SK-N-SH (cell line): ENCODE measurements around the gene SLC29A1. TPM values are rescaled to one million over a fixed set of nuclear protein-coding genes. Genes with fewer than 3 reads are reported as not detected.

Experiments
- CTCF ChIA-PET: fragments of 300-600, 350-600 bp; formaldehyde crosslinking; extraction: SDS; loops from one replicate; lab custom pipeline; 2021; lab: Yijun Ruan, JAX
- POLR2A ChIA-PET: fragments of 350-600 bp; sonication (Branson Sonifier 250); formaldehyde crosslinking; extraction: SDS; loops from one replicate; lab custom pipeline; 2020; ENCODE audit warnings: antibody characterized with exemption, inconsistent platforms; lab: Yijun Ruan, JAX
- DNase-seq: peaks from one replicate; pipeline ENCODE4 v3.0.0; 2012
- H2AFZ ChIP-seq: fragments of 200-600 bp; sonication (generic); 2 replicates; pipeline ENCODE4 v1.8.1; 2016; ENCODE audit warnings: antibody characterized with exemption, mild to moderate bottlenecking, low read depth
- H3F3A ChIP-seq: fragments of 200-600 bp; sonication (generic); replicated peaks from 2 replicates; pipeline ENCODE3; 2016; ENCODE audit warnings: antibody characterized with exemption, mild to moderate bottlenecking; ENCODE audit not compliant: insufficient read depth
- H3K27ac ChIP-seq, 2 experiments: fragments of 200-500 bp in 1 of 2; fragments of 200-600 bp in 1 of 2; sonication (Bioruptor generic) in 1 of 2; sonication (generic), shearing (Covaris generic) in 1 of 2; 2 replicates each; pipeline versions ENCODE4 v1.5.1 to v1.6.1; 2014 to 2016; ENCODE audit warnings: low read depth in 2 of 2, inconsistent platforms in 1 of 2, low read length in 1 of 2, mild to moderate bottlenecking in 1 of 2, mixed read lengths in 1 of 2
- H3K27me3 ChIP-seq: fragments of 200-600 bp; sonication (generic), shearing (Covaris generic); 2 replicates; pipeline ENCODE4 v1.6.1; 2016; ENCODE audit warnings: mixed run types; ENCODE audit not compliant: insufficient read depth
- H3K36me3 ChIP-seq, 2 experiments: fragments of 200-500 bp in 1 of 2; fragments of 200-600 bp in 1 of 2; sonication (Bioruptor generic) in 1 of 2; sonication (generic) in 1 of 2; replicated peaks in 1 of 2; 2 replicates each; pipeline versions ENCODE3 to v1.5.1; 2014 to 2016; ENCODE audit warnings: low read length in 1 of 2, mild to moderate bottlenecking in 1 of 2; ENCODE audit not compliant: insufficient read depth in 2 of 2, control insufficient read depth in 1 of 2
- H3K4me1 ChIP-seq, 2 experiments: fragments of 200-500 bp in 1 of 2; fragments of 200-600 bp in 1 of 2; sonication (Bioruptor generic) in 1 of 2; sonication (generic), shearing (Covaris generic) in 1 of 2; 2 replicates each; pipeline versions ENCODE4 v1.5.1 to v1.6.1; 2014 to 2016; ENCODE audit warnings: low read depth in 1 of 2, low read length in 1 of 2, mixed run types in 1 of 2; ENCODE audit not compliant: insufficient read depth in 2 of 2, control insufficient read depth in 1 of 2
- H3K4me2 ChIP-seq: fragments of 200-600 bp; sonication (generic), shearing (Covaris generic); 2 replicates; pipeline ENCODE4 v1.6.1; 2017; ENCODE audit warnings: mixed run types
- H3K4me3 ChIP-seq, 2 experiments: fragments of 200-500 bp in 1 of 2; fragments of 200-600 bp in 1 of 2; sonication (Bioruptor generic) in 1 of 2; sonication (generic), shearing (Covaris generic) in 1 of 2; 2 replicates each; pipeline versions ENCODE4 v1.5.1 to v1.8.1; 2014 to 2016; ENCODE audit warnings: low read depth in 2 of 2, inconsistent platforms in 1 of 2, low read length in 1 of 2, mild to moderate bottlenecking in 1 of 2, mixed read lengths in 1 of 2, moderate library complexity in 1 of 2
- H3K79me2 ChIP-seq: fragments of 200-600 bp; sonication (generic); 2 replicates; pipeline ENCODE4 v1.8.1; 2017; ENCODE audit warnings: mild to moderate bottlenecking; ENCODE audit not compliant: insufficient read depth
- H3K9ac ChIP-seq: fragments of 200-600 bp; sonication (generic); 2 replicates; pipeline ENCODE4 v1.6.1; 2017; ENCODE audit warnings: mixed run types
- H3K9me2 ChIP-seq: fragments of 200-600 bp; sonication (generic); 2 replicates; pipeline ENCODE4 v1.6.1; 2017; ENCODE audit warnings: mixed run types
- H3K9me3 ChIP-seq: fragments of 200-600 bp; sonication (generic); 2 replicates; pipeline ENCODE4 v1.6.1; 2017; ENCODE audit warnings: mixed run types, mild to moderate bottlenecking, moderate library complexity
- H4K20me1 ChIP-seq: fragments of 200-600 bp; sonication (generic); 2 replicates; pipeline ENCODE4 v1.6.1; 2017; ENCODE audit warnings: mild to moderate bottlenecking, mixed run types; ENCODE audit not compliant: insufficient read depth
- CHD2 ChIP-seq: fragments of 150-350 bp; IDR thresholded peaks from 2 replicates; pipeline ENCODE4 v1.6.1; 2018; ENCODE audit warnings: low read length; ENCODE audit not compliant: partially characterized antibody
- FOSL2 ChIP-seq: IDR thresholded peaks from 2 replicates; pipeline ENCODE4 v1.4.0; 2012; ENCODE audit warnings: low read depth, mild to moderate bottlenecking, moderate library complexity, borderline replicate concordance
- FOXM1 ChIP-seq: IDR thresholded peaks from 2 replicates; pipeline ENCODE4 v1.4.0; 2012; ENCODE audit warnings: low read depth, mild to moderate bottlenecking
- GATA2 ChIP-seq: sonication (generic); formaldehyde crosslinking; IDR thresholded peaks from 2 replicates; pipeline ENCODE4 v1.5.0; 2020; ENCODE audit warnings: mild to moderate bottlenecking, missing genetic modification reagents
- TAF1 ChIP-seq: IDR thresholded peaks from 2 replicates; pipeline ENCODE4 v1.6.1; 2012; ENCODE audit warnings: low read depth, mild to moderate bottlenecking, low read length, moderate library complexity, borderline replicate concordance
- WGBS: methylation state at CpG from one replicate; pipeline ENCODE4 v1.1.6; 2017; ENCODE audit warnings: low lambda C conversion rate; 5-methylcytosine and 5-hydroxymethylcytosine counted together
- polyA plus RNA-seq, 3 experiments: library from polyadenylated mRNA; depleted of rRNA; stranded (reverse); fragments of >200 nt; gene quantifications; 2 replicates each; pipeline ENCODE4 v1.2.3, GENCODE V29; 2012

SLC29A1 gene
- polyA plus RNA-seq, 1 of the 3 experiments (the other 2 are of a cell fraction): 44.5 TPM

- peaks cover 3% of the 10 kb centered on the region for H3F3A ChIP-seq
- H3K27ac ChIP-seq: peak overlapping the region in 1 of 2 experiments; percentile 69; a peak in 1 of 4 replicates
- no peak overlapping the region; a peak in 1 of 4 replicates for H3K4me3 ChIP-seq
- POLR2A ChIA-PET: interaction anchor here (0.7 to 4.7 kb wide), 4 partner anchors 9 to 42 kb away, joined by 3 to 49 read pairs (median 14); partner anchors contain the start of gene HSP90AB1
- H3K79me2 ChIP-seq: peaks cover 7% of the 10 kb centered on the region; the same call in 1 of the 2 replicates
- H3K36me3 ChIP-seq: no peaks in the 10 kb centered on the region
- H2AFZ ChIP-seq: no peak overlapping the region
- no peak overlapping the region for H3K4me2 ChIP-seq
- WGBS: 79% methylated on average over 6 of the region's 8 CpGs
- H3K9me2 ChIP-seq: no peaks in the 10 kb centered on the region
- H3K9me3 ChIP-seq: no peaks in the 10 kb centered on the region
- TF ChIP-seq GATA2 (CRISPR knock-in tag): 0 out of 2 replicates have a peak, but pooled peaks have one; percentile 16
- TF ChIP-seq FOXM1: no peak
- no peaks in the 10 kb centered on the region for H3K27me3 ChIP-seq
- H3K9ac ChIP-seq: no peak overlapping the region
- CTCF ChIA-PET: interaction anchor here (1.0 to 13.7 kb wide), 5 partner anchors 9 to 131 kb away, joined by 3 to 224 read pairs (median 25); partner anchors contain the start of gene HSP90AB1
- H4K20me1 ChIP-seq: peaks cover 5% of the 10 kb centered on the region; the same call in 1 of the 2 replicates
- DNase-seq: no peak
- H3K4me1 ChIP-seq: peaks cover 14 to 86% of the 10 kb centered on the region in 2 experiments
Measured at GRCh38 chr6:44225579-44226325, 2.4 kb downstream of the SLC29A1 start.

- POLR2A ChIA-PET: interaction anchor here (0.7 to 3.1 kb wide), 3 partner anchors 8 to 43 kb away, joined by 3 to 25 read pairs (median 4); partner anchors contain the start of gene HSP90AB1
- CTCF ChIA-PET: interaction anchor here (1.0 to 13.7 kb wide), 8 partner anchors 7 to 131 kb away, joined by 3 to 224 read pairs (median 12); partner anchors contain the start of gene HSP90AB1
- no peak overlapping the region for H3K4me2 ChIP-seq
Measured at GRCh38 chr6:44226368-44227147, 3.2 kb downstream of the SLC29A1 start.

GRCh38 chr6:44227148-44227793 is 3.9 kb downstream of the SLC29A1 start:
- Histone ChIP-seq H3K79me2 (peaks cover 7% of the 10 kb centered on the region; the same call in 1 of the 2 replicates), H3K36me3 (peaks cover 0 to 5% of the 10 kb centered on the region in 2 experiments), H3K9me2 (no peaks in the 10 kb centered on the region), H3F3A (peaks cover 3% of the 10 kb centered on the region), H2AFZ (no peak overlapping the region), H3K4me3 (no peak overlapping the region), H3K27ac (peak overlapping the region in 1 of 2 experiments; percentile 69; a peak in 1 of 4 replicates), H3K27me3 (no peaks in the 10 kb centered on the region), H3K4me2 (no peak overlapping the region), H3K9me3 (no peaks in the 10 kb centered on the region), H3K9ac (no peak overlapping the region), H4K20me1 (peaks cover 5% of the 10 kb centered on the region; the same call in 1 of the 2 replicates), H3K4me1 (peaks cover 9 to 77% of the 10 kb centered on the region in 2 experiments)
- ChIA-PET CTCF (interaction anchor here (1.0 to 13.7 kb wide), 7 partner anchors 7 to 130 kb away, joined by 3 to 224 read pairs (median 3); no protein-coding TSS in a partner anchor), POLR2A (interaction anchor here (3.1 kb wide), 1 partner anchor 19 kb away, joined by 25 read pairs; the partner anchor contains the start of gene HSP90AB1)
- WGBS: no CpG with 5 or more reads among the region's 7 CpGs
- TF ChIP-seq CHD2 (no peak), TAF1 (no peak), GATA2 (CRISPR knock-in tag) (peak; percentile 33; the same call in 1 of the 2 replicates)
- DNase-seq: peak; percentile 70

More at GRCh38 chr6:44226368-44227147, 3.2 kb downstream of the SLC29A1 start:
- Histone ChIP-seq H3K27ac (peak overlapping the region in 1 of 2 experiments; percentile 69; a peak in 1 of 4 replicates), H3F3A (peaks cover 3% of the 10 kb centered on the region), H2AFZ (no peak overlapping the region), H3K27me3 (no peaks in the 10 kb centered on the region), H4K20me1 (peaks cover 5% of the 10 kb centered on the region; the same call in 1 of the 2 replicates), H3K9ac (no peak overlapping the region)
- no peak for DNase-seq
- no peak for TF ChIP-seq FOSL2
- TF ChIP-seq, all 33 proteins: peak for 0
- Histone ChIP-seq H3K9me3 (no peaks in the 10 kb centered on the region), H3K36me3 (no peaks in the 10 kb centered on the region), H3K4me1 (peaks cover 13 to 80% of the 10 kb centered on the region in 2 experiments), H3K9me2 (no peaks in the 10 kb centered on the region), H3K4me3 (no peak overlapping the region), H3K79me2 (peaks cover 7% of the 10 kb centered on the region; the same call in 1 of the 2 replicates)
- 86% methylated on average over 14 of the region's 15 CpGs for WGBS
